ENCODE results near the gene ARID1B. TPM values are rescaled to one million over a fixed set of nuclear protein-coding genes. Genes with fewer than 3 reads are reported as not detected.

Gene ARID1B
- total and polyA plus RNA-seq, 10 of the 15 experiments (the other 5 are each of a cell fraction or from before 2014, with no cell fraction given) = 24.7 to 133 (median 54.6) TPM

DNA sequence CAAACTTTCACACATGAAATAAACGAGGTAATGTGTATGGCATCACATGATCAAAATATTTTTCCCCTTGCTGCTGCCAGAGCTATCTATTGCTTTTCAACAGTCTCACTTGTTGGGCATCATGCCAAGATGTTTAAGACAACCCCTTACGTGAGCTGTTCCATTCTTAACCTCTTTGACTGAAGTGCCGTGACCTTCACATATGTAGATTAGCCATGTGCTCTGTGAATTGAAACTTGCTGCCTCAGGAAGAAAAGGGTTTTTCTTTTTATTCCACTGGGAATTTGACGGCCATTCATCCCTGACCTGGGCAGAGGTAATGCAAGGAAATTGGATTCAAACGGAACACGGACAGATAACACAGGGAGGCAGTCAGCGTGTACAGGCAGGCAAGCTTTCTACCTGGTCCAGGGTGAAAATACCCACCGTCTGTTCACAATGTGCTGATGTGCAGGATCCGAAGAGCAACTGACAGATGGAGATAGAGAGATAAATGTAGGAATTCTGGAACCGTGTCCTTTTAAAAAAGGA is 14.2 kb downstream of the ARID1B start (continued):
- TF ChIP-seq IKZF1 (conservative IDR thresholded peaks at IDR 0.05) (peak; percentile 70), TCF7 (IDR thresholded peaks at IDR 0.05; ENCODE audit: borderline replicate concordance) (no peak), NFYA (IDR thresholded peaks at IDR 0.05; ENCODE audit: borderline replicate concordance, low read depth, low read length) (no peak), STAT1 (conservative IDR thresholded peaks at IDR 0.05) (no peak), SMC3 (IDR thresholded peaks at IDR 0.05; ENCODE audit: borderline replicate concordance, low read length) (no peak), HCFC1 (IDR thresholded peaks at IDR 0.05; ENCODE audit: low read length) (no peak), KLF5 (IDR thresholded peaks at IDR 0.05; ENCODE audit: partially characterized antibody) (no peak), WRNIP1 (IDR thresholded peaks at IDR 0.05; ENCODE audit: borderline replicate concordance, low read depth, low read length) (no peak), CREB1 (IDR thresholded peaks at IDR 0.05; ENCODE audit: low read depth) (0 out of 2 replicates have a peak, but pooled peaks have one; percentile 14), GATAD2B (conservative IDR thresholded peaks at IDR 0.05; ENCODE audit: low read depth) (no peak), PAX8 (IDR thresholded peaks at IDR 0.05) (no peak), E4F1 (IDR thresholded peaks at IDR 0.05; ENCODE audit: borderline replicate concordance, partially characterized antibody) (no peak), NR2F1 (conservative IDR thresholded peaks at IDR 0.05) (peak; percentile 91), SP1 (IDR thresholded peaks at IDR 0.05; ENCODE audit: low read depth, low read length) (no peak), BRCA1 (IDR thresholded peaks at IDR 0.05; ENCODE audit: low read depth, low read length) (no peak), POU2F2 (IDR thresholded peaks at IDR 0.05; ENCODE audit: borderline replicate concordance, low read depth, low read length) (peak; percentile 32; the same call in 2 of the 3 replicates), FOXK2 (IDR thresholded peaks at IDR 0.05) (no peak), ZZZ3 (IDR thresholded peaks at IDR 0.05; ENCODE audit: control insufficient read depth, insufficient read length, low read depth) (no peak), ATF2 (IDR thresholded peaks at IDR 0.05; ENCODE audit: low read length) (no peak)
- TF ChIP-seq, protein P1, sequence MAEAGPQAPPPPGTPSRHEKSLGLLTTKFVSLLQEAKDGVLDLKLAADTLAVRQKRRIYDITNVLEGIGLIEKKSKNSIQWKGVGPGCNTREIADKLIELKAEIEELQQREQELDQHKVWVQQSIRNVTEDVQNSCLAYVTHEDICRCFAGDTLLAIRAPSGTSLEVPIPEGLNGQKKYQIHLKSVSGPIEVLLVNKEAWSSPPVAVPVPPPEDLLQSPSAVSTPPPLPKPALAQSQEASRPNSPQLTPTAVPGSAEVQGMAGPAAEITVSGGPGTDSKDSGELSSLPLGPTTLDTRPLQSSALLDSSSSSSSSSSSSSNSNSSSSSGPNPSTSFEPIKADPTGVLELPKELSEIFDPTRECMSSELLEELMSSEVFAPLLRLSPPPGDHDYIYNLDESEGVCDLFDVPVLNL (IDR thresholded peaks at IDR 0.05; ENCODE audit: low read depth, low read length) = no peak
- TF ChIP-seq, protein P2, sequence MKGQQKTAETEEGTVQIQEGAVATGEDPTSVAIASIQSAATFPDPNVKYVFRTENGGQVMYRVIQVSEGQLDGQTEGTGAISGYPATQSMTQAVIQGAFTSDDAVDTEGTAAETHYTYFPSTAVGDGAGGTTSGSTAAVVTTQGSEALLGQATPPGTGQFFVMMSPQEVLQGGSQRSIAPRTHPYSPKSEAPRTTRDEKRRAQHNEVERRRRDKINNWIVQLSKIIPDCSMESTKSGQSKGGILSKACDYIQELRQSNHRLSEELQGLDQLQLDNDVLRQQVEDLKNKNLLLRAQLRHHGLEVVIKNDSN (IDR thresholded peaks at IDR 0.05; ENCODE audit: borderline replicate concordance, extremely low read length, insufficient read depth, low read depth, low read length) = no peak
- TF ChIP-seq, protein P3, sequence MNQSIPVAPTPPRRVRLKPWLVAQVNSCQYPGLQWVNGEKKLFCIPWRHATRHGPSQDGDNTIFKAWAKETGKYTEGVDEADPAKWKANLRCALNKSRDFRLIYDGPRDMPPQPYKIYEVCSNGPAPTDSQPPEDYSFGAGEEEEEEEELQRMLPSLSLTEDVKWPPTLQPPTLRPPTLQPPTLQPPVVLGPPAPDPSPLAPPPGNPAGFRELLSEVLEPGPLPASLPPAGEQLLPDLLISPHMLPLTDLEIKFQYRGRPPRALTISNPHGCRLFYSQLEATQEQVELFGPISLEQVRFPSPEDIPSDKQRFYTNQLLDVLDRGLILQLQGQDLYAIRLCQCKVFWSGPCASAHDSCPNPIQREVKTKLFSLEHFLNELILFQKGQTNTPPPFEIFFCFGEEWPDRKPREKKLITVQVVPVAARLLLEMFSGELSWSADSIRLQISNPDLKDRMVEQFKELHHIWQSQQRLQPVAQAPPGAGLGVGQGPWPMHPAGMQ (IDR thresholded peaks at IDR 0.05; ENCODE audit: borderline replicate concordance) = no peak

All from GM12878 (cell line).